Inflammatory macrophage treated with lipopolysaccharide for 4 hours (primary cell): Measurements from ENCODE around the gene ZFAND4.
"Not testable (repeated sequence)": the region's sequence is repeated elsewhere in the genome, so short reads cannot be mapped to it uniquely, and the experiment has no call there.

Experiments used
- DNase-seq: peaks from one replicate; pipeline ENCODE4 v3.0.0-alpha.2; 2020

Gene ZFAND4

GRCh38 chr10:45586028-45586824 lies 86.3 kb downstream of the ZFAND4 start:
- DNase-seq = no peak

- DNase-seq = no peak
Measured at GRCh38 chr10:45585131-45585530, 87.4 kb downstream of the ZFAND4 start.

- no peak for DNase-seq
Measured at GRCh38 chr10:45582386-45582781, 90.2 kb downstream of the ZFAND4 start.

- DNase-seq = no peak
Measured at GRCh38 chr10:45581582-45582385, 90.8 kb downstream of the ZFAND4 start.

GRCh38 chr10:45581216-45581549 lies 91.4 kb downstream of the ZFAND4 start:
- DNase-seq = no peak

- DNase-seq = peak; percentile 42
Measured at GRCh38 chr10:45580371-45581215, 92.0 kb downstream of the ZFAND4 start.

GRCh38 chr10:45578384-45578971 lies 94.1 kb downstream of the ZFAND4 start:
- no peak for DNase-seq

- DNase-seq = no peak
Measured at GRCh38 chr10:45575966-45576597, 96.5 kb downstream of the ZFAND4 start.

GRCh38 chr10:45575032-45575761 lies 97.4 kb downstream of the ZFAND4 start:
- DNase-seq = not testable (repeated sequence)

- no peak for DNase-seq
Measured at GRCh38 chr10:45569471-45569870, 103.1 kb downstream of the ZFAND4 start.

GRCh38 chr10:45566415-45566814 lies 106.2 kb downstream of the ZFAND4 start:
- no peak for DNase-seq
